ENCODE measurements around the gene CDC42SE2. TPM values are rescaled to one million over a fixed set of nuclear protein-coding genes. Genes with fewer than 3 reads are reported as not detected.

Gene CDC42SE2
- total RNA-seq, 4 donors from 2014 or later = 10.4 to 28.4 (median 22.1) TPM

DNA sequence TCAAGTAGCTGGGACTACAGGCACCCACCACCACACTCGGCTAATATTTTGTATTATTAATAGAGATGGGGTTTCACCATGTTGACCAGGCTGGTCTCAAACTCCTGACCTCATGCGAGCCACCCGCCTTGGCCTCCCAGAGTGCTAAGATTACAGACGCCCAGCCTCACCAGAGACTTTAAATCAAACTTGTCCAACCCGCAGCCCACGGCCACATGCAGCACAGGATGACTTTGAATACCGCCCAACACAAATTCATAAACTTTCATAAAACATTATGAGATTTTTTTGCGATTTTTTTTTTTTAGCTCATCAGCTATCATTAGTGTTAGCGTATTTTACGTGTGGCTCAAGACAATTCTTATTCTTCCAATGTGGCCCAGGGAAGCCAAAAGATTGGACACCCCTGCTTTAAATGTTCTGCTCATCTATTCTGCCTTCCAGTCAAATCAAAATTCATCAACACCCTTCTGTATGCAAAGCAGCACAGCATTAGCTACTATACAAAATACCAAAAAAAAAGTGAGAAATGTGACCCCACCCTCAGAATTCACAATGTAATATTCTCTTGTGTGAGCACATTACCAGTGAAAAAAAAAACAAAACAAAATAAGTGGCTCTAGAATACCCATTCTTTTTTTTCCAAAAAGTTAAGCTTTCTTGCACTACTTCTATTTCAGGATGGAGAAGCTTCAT, 42.7 kb upstream of the CDC42SE2 start:
- Histone ChIP-seq H3K9me3 (no peaks in the 10 kb centered on the region), H3K27me3 (no peaks in the 10 kb centered on the region), H3K36me3 (no peaks in the 10 kb centered on the region), H3K27ac (no peak overlapping the region), H3K4me1 (peaks cover 0 to 5% (median 0%) of the 10 kb centered on the region in 3 donors), H3K4me3 (no peak overlapping the region)
- DNase-seq = no peak
- intact Hi-C loops (cut with DNase I) = no loop called here
- WGBS, 2 donors = 86 to 92% methylated on average over 10 of the region's 10 CpGs
- TF ChIP-seq POLR2A (IDR thresholded peaks at IDR 0.05) = no peak
- TF ChIP-seq, protein P1, sequence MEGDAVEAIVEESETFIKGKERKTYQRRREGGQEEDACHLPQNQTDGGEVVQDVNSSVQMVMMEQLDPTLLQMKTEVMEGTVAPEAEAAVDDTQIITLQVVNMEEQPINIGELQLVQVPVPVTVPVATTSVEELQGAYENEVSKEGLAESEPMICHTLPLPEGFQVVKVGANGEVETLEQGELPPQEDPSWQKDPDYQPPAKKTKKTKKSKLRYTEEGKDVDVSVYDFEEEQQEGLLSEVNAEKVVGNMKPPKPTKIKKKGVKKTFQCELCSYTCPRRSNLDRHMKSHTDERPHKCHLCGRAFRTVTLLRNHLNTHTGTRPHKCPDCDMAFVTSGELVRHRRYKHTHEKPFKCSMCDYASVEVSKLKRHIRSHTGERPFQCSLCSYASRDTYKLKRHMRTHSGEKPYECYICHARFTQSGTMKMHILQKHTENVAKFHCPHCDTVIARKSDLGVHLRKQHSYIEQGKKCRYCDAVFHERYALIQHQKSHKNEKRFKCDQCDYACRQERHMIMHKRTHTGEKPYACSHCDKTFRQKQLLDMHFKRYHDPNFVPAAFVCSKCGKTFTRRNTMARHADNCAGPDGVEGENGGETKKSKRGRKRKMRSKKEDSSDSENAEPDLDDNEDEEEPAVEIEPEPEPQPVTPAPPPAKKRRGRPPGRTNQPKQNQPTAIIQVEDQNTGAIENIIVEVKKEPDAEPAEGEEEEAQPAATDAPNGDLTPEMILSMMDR (IDR thresholded peaks at IDR 0.05) = no peak

DNA sequence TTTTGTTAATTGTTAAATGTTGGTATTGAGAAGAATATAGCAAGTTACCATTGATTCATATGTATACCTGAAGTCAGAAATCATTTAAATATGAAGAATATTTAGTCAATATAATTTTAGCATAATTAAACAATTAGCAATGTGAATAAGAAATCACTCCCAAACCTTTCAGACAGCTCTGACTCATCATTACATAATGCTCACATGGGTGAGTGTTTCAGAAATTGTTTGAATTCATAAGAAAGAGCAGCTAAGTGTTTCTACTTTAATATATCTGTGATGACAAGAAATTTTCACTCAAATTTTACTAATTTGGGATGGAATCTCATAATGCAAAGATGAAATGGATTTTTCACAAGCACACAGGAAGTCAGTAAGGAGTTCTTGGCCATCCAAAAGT, 42.0 kb upstream of the CDC42SE2 start:
- no peak for DNase-seq
- H3K36me3 ChIP-seq = no peaks in the 10 kb centered on the region
- no peak overlapping the region for H3K27ac ChIP-seq
- intact Hi-C loops (cut with DNase I) = no loop called here
- peaks cover 0 to 5% (median 0%) of the 10 kb centered on the region in 3 donors for H3K4me1 ChIP-seq
- no peaks in the 10 kb centered on the region for H3K27me3 ChIP-seq
- no peaks in the 10 kb centered on the region for H3K9me3 ChIP-seq
- H3K4me3 ChIP-seq = no peak overlapping the region
- TF ChIP-seq, protein P1 (IDR thresholded peaks at IDR 0.05) = no peak
- TF ChIP-seq POLR2A (IDR thresholded peaks at IDR 0.05) = no peak

DNA sequence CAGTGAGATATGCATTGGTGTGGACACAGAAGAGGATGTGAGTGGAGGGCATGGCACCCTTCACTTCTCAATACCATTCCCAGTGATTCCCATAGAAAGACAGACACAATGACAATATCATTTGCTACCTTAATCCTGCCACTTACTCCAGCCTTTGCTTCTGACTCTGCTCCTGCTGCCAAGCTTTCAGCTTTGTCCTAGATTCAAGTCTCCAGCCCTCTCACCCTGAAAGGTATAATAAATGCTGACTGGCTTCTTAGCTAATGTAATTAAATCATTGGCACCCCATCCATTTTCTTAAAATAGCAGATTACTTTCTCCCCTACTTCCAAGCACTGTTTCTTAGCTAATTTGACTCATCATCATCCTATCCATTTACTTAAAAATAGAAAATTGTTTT, 41.1 kb upstream of the CDC42SE2 start:
- Histone ChIP-seq H3K4me1 (peaks cover 0 to 5% (median 0%) of the 10 kb centered on the region in 3 donors), H3K4me3 (no peak overlapping the region), H3K36me3 (no peaks in the 10 kb centered on the region), H3K9me3 (no peaks in the 10 kb centered on the region), H3K27me3 (no peaks in the 10 kb centered on the region), H3K27ac (no peak overlapping the region)
- no peak for DNase-seq
- TF ChIP-seq, protein P1 (IDR thresholded peaks at IDR 0.05) = no peak
- TF ChIP-seq POLR2A (IDR thresholded peaks at IDR 0.05) = no peak
- intact Hi-C loops (cut with DNase I) = no loop called here

DNA sequence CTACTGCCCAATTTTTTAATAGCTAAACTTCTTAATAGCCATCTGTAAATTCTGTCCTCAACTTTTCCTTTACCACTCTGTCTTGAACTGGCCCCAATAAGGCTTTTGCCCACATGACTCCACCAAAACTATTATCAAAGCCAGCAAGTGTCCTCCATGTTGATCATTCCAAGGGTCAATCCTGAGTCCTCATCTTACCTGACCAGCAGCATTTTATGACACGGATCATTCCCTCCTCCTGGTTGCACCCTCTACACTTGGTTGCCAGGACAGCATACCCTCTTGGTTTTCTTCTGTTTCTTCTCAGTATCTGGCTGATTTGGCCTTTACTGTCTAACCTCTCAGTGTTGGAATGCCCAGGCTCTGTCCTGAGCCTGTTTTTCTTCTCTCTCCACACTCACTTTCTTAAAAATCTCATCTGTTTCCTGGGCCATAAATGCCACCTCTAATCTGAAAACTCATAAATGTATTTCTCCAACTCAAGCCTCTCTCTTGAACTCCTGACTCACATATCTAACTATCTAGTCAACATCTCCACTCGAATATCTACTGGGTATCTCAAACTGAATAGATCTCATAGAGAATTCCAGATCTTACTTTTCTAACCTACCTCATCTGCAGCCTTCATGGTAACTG, 40.0 kb upstream of the CDC42SE2 start:
- Histone ChIP-seq H3K4me1 (peaks cover 0 to 5% (median 0%) of the 10 kb centered on the region in 3 donors), H3K4me3 (no peak overlapping the region), H3K36me3 (no peaks in the 10 kb centered on the region), H3K27ac (no peak overlapping the region), H3K9me3 (no peaks in the 10 kb centered on the region), H3K27me3 (no peaks in the 10 kb centered on the region)
- intact Hi-C loops (cut with DNase I) = no loop called here
- no peak for TF ChIP-seq POLR2A (IDR thresholded peaks at IDR 0.05)
- TF ChIP-seq, protein P1 (IDR thresholded peaks at IDR 0.05) = no peak
- 81 to 84% methylated on average over 2 of the region's 2 CpGs for WGBS, 2 donors
- no peak for DNase-seq

DNA sequence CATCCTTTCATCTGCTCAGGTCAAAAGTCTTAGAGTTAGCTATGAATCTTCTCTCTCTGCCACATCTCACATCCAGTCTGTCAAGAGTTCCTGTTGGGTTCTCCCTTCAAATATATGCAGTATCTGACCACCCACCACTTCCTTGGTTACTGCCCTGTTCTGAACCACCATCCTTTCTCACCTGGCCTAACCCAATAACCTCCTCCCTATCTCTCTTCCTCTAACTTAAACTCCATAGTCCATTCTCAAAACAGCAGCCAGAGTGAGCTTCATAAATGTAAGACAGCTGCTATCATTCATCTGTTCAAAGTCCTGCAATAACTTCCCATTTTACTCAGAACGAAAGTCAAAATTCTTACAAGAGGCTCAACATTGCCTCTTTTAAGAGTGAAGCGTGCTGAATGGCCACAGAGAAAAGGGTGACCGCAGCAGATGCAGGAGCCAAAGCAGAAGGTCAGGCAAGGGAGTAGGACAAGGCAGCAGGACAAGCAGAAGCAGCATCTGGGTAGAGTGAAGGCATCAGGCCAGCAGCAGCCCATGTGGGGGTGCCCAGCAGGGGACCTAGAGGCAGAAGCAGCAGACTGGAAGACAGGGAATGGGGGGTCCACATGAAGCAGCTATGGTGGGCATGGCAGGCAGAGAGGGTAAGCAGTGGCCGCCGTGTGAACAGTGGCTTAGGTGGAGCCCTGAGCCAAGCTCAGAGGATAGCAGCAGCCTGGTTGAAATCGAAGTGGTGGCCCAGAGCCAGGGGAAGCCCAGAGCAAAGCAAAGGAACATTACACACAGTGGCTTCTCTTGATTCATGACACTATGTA, 39.3 kb upstream of the CDC42SE2 start:
- Histone ChIP-seq H3K4me3 (no peak overlapping the region), H3K4me1 (peaks cover 0 to 5% (median 0%) of the 10 kb centered on the region in 3 donors), H3K27ac (peak overlapping the region in 2 of 4 donors; percentile 24 to 54), H3K36me3 (no peaks in the 10 kb centered on the region), H3K9me3 (no peaks in the 10 kb centered on the region), H3K27me3 (no peaks in the 10 kb centered on the region)
- 69 to 70% methylated on average over 6 of the region's 6 CpGs for WGBS, 2 donors
- no peak for DNase-seq
- TF ChIP-seq POLR2A (IDR thresholded peaks at IDR 0.05) = peak in 1 of 4 donors; percentile 19
- TF ChIP-seq, protein P1 (IDR thresholded peaks at IDR 0.05) = no peak
- intact Hi-C loops (cut with DNase I) = no loop called here

All from esophagus squamous epithelium (tissue), 5 donors.